Suprapubic skin (tissue), 3 donors: ENCODE measurements around the gene COL4A3.

Experiments used
- EP300 ChIP-seq: sonication (generic); formaldehyde crosslinking; IDR thresholded peaks from one replicate; pipeline ENCODE4 v1.6.1; 2017; ENCODE audit warnings: antibody characterized with exemption
- POLR2A ChIP-seq, 2 donors: fragments of 450-650 bp; IDR thresholded peaks; one replicate each; pipeline ENCODE4 v1.6.1; 2017; ENCODE audit warnings: antibody characterized with exemption in 2 of 2, mild to moderate bottlenecking in 2 of 2, moderate library complexity in 2 of 2
- TF ChIP-seq, protein P1 (sequence below), 2 donors: fragments of 200-600 bp in 1 of 2; fragments of 450-650 bp in 1 of 2; sonication (generic) in 1 of 2; IDR thresholded peaks; one replicate each; pipeline ENCODE4 v1.5.1; 2016 to 2019; ENCODE audit warnings: antibody characterized with exemption in 2 of 2, mild to moderate bottlenecking in 1 of 2, moderate library complexity in 1 of 2

DNA sequence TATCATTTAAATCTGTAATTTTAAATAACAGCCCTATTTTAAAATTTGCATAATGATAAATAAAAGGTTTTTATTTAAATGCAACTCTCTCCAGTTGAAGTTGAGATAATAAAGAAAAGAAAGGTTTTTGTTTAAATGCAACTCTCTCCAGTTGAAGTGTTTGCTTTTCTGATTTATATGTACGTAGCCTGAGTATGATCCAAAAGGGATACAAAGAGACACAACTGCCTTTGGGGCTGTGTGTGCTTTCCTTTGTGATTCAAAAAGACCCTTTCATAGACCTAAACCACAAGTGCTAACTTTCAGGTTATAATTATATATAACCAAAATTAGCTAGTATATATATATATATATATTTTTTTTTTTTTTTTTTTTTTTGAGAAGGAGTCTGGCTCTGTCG, 84.5 kb downstream of the COL4A3 start:
- TF ChIP-seq, protein P1, sequence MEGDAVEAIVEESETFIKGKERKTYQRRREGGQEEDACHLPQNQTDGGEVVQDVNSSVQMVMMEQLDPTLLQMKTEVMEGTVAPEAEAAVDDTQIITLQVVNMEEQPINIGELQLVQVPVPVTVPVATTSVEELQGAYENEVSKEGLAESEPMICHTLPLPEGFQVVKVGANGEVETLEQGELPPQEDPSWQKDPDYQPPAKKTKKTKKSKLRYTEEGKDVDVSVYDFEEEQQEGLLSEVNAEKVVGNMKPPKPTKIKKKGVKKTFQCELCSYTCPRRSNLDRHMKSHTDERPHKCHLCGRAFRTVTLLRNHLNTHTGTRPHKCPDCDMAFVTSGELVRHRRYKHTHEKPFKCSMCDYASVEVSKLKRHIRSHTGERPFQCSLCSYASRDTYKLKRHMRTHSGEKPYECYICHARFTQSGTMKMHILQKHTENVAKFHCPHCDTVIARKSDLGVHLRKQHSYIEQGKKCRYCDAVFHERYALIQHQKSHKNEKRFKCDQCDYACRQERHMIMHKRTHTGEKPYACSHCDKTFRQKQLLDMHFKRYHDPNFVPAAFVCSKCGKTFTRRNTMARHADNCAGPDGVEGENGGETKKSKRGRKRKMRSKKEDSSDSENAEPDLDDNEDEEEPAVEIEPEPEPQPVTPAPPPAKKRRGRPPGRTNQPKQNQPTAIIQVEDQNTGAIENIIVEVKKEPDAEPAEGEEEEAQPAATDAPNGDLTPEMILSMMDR (IDR thresholded peaks at IDR 0.05) = no peak
- TF ChIP-seq POLR2A (IDR thresholded peaks at IDR 0.05) (no peak), EP300 (no peak)
